Embryonic facial prominence (tissue), 1 donor: ENCODE results near the gene LRP6.

Experiments used
- DNase-seq: peaks from one replicate; pipeline ENCODE4 v3.0.0-alpha.2; 2016; ENCODE audit errors: extremely low spot score

The LRP6 gene

GRCh38 chr12:12214635-12215131, 52.2 kb downstream of the LRP6 start:
- no peak for DNase-seq

- DNase-seq = no peak
Observed at GRCh38 chr12:12214201-12214600, 52.6 kb downstream of the LRP6 start.

- no peak for DNase-seq
Observed at GRCh38 chr12:12212769-12213168, 54.1 kb downstream of the LRP6 start.

- no peak for DNase-seq
Observed at GRCh38 chr12:12210983-12211382, 55.9 kb downstream of the LRP6 start.

GRCh38 chr12:12210416-12210815, 56.4 kb downstream of the LRP6 start:
- DNase-seq = no peak

GRCh38 chr12:12209675-12210074, 57.2 kb downstream of the LRP6 start:
- DNase-seq = no peak

- no peak for DNase-seq
Observed at GRCh38 chr12:12209043-12209442, 57.8 kb downstream of the LRP6 start.

- DNase-seq = no peak
Observed at GRCh38 chr12:12207746-12208145, 59.1 kb downstream of the LRP6 start.

- DNase-seq = no peak
Observed at GRCh38 chr12:12206776-12207388, 60.0 kb downstream of the LRP6 start.

GRCh38 chr12:12202747-12203146, 64.1 kb downstream of the LRP6 start:
- no peak for DNase-seq

- no peak for DNase-seq
Observed at GRCh38 chr12:12202105-12202504, 64.7 kb downstream of the LRP6 start.

- DNase-seq = no peak
Observed at GRCh38 chr12:12201274-12201758, 65.5 kb downstream of the LRP6 start.

- no peak for DNase-seq
Observed at GRCh38 chr12:12200363-12200762, 66.5 kb downstream of the LRP6 start.

GRCh38 chr12:12198124-12198523, 68.7 kb downstream of the LRP6 start:
- no peak for DNase-seq

GRCh38 chr12:12197128-12197527, 69.7 kb downstream of the LRP6 start:
- no peak for DNase-seq

- no peak for DNase-seq
Observed at GRCh38 chr12:12195516-12195915, 71.3 kb downstream of the LRP6 start.

- DNase-seq = no peak
Observed at GRCh38 chr12:12195081-12195480, 71.8 kb downstream of the LRP6 start.

GRCh38 chr12:12194206-12194605, 72.6 kb downstream of the LRP6 start:
- DNase-seq = no peak

GRCh38 chr12:12191008-12191407, 75.8 kb downstream of the LRP6 start:
- no peak for DNase-seq

GRCh38 chr12:12190087-12190809, 76.6 kb downstream of the LRP6 start:
- no peak for DNase-seq

- DNase-seq = no peak
Observed at GRCh38 chr12:12185414-12185813, 81.4 kb downstream of the LRP6 start.

- no peak for DNase-seq
Observed at GRCh38 chr12:12182703-12183365, 84.0 kb downstream of the LRP6 start.

- DNase-seq = no peak
Observed at GRCh38 chr12:12181511-12181910, 85.3 kb downstream of the LRP6 start.
